Osteocyte (in vitro differentiated cells): ENCODE results near the gene GMPS. TPM values are rescaled to one million over a fixed set of nuclear protein-coding genes. Genes with fewer than 3 reads are reported as not detected.

Experiments used
- DNase-seq: peaks from one replicate; pipeline ENCODE4 v3.0.0; 2021; ENCODE audit warnings: mixed read lengths; ENCODE audit not compliant: unreplicated experiment; ENCODE audit errors: extremely low spot score
- H3K27ac Mint-ChIP-seq: one replicate; pipeline ENCODE4 v1.8.0; 2021; ENCODE audit warnings: mild to moderate bottlenecking, mixed read lengths; ENCODE audit not compliant: unreplicated experiment
- H3K27me3 Mint-ChIP-seq: one replicate; pipeline ENCODE4 v1.8.0; 2021; ENCODE audit warnings: mixed read lengths; ENCODE audit not compliant: unreplicated experiment
- H3K36me3 Mint-ChIP-seq: one replicate; pipeline ENCODE4 v1.8.0; 2021; ENCODE audit warnings: mixed read lengths; ENCODE audit not compliant: unreplicated experiment
- H3K4me1 Mint-ChIP-seq: one replicate; pipeline ENCODE4 v1.8.0; 2021; ENCODE audit warnings: mixed read lengths; ENCODE audit not compliant: unreplicated experiment
- H3K4me3 Mint-ChIP-seq: one replicate; pipeline ENCODE4 v1.8.0; 2021; ENCODE audit warnings: mild to moderate bottlenecking, moderate library complexity, mixed read lengths; ENCODE audit not compliant: unreplicated experiment
- H3K9me3 Mint-ChIP-seq: one replicate; pipeline ENCODE4 v1.8.0; 2021; ENCODE audit warnings: mixed read lengths; ENCODE audit not compliant: unreplicated experiment
- total RNA-seq: library from RNA; stranded (reverse); gene quantifications from 2 replicates; pipeline ENCODE4 v1.2.1, GENCODE V29; 2021
- TF ChIP-seq, protein P1 (sequence below): fragments of 200-600 bp; sonication (generic); IDR thresholded peaks from 2 replicates; pipeline ENCODE4 v1.5.0; 2021; ENCODE audit warnings: antibody characterized with exemption, mild to moderate bottlenecking, moderate library complexity

The GMPS gene
- total RNA-seq, 1 donor from 2014 or later, result 60.8 TPM

DNA sequence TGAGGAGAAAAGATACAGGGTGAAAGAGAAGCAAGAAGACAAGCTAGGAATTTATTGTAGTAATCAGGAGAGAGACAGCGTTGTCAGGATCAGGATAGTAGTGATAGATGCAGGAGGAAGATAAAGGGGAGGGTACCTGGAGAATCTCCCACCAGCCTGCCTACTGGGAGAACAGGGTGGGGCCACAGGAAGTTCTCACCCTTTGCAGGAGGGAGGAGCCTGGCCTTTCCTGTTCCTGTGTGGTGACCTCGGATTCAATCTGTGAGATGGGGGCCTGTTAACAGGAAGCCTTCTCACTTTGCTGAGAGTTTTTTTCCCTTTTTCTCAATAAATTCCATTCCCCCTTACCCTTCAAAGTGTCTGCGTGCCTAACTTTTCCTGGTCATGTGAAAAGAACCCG, 37.6 kb downstream of the GMPS start:
- H3K27ac Mint-ChIP-seq, result peak overlapping the region; percentile 3
- no peak for DNase-seq
- peaks cover 18% of the 10 kb centered on the region for H3K4me1 Mint-ChIP-seq
- no peaks in the 10 kb centered on the region for H3K27me3 Mint-ChIP-seq
- H3K9me3 Mint-ChIP-seq, result no peaks in the 10 kb centered on the region
- peaks cover 48% of the 10 kb centered on the region for H3K36me3 Mint-ChIP-seq
- no peak overlapping the region for H3K4me3 Mint-ChIP-seq
- TF ChIP-seq, protein P1, sequence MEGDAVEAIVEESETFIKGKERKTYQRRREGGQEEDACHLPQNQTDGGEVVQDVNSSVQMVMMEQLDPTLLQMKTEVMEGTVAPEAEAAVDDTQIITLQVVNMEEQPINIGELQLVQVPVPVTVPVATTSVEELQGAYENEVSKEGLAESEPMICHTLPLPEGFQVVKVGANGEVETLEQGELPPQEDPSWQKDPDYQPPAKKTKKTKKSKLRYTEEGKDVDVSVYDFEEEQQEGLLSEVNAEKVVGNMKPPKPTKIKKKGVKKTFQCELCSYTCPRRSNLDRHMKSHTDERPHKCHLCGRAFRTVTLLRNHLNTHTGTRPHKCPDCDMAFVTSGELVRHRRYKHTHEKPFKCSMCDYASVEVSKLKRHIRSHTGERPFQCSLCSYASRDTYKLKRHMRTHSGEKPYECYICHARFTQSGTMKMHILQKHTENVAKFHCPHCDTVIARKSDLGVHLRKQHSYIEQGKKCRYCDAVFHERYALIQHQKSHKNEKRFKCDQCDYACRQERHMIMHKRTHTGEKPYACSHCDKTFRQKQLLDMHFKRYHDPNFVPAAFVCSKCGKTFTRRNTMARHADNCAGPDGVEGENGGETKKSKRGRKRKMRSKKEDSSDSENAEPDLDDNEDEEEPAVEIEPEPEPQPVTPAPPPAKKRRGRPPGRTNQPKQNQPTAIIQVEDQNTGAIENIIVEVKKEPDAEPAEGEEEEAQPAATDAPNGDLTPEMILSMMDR, result no peak

GRCh38 chr3:155908605-155909004, 38.2 kb downstream of the GMPS start:
- Mint-ChIP-seq H3K27ac (no peak overlapping the region), H3K36me3 (peaks cover 52% of the 10 kb centered on the region), H3K4me1 (peaks cover 20% of the 10 kb centered on the region), H3K27me3 (no peaks in the 10 kb centered on the region), H3K9me3 (no peaks in the 10 kb centered on the region), H3K4me3 (no peak overlapping the region)
- no peak for DNase-seq
- TF ChIP-seq, protein P1, result no peak

GRCh38 chr3:155912090-155912489, 41.6 kb downstream of the GMPS start:
- peaks cover 65% of the 10 kb centered on the region for H3K36me3 Mint-ChIP-seq
- no peak overlapping the region for H3K4me3 Mint-ChIP-seq
- no peaks in the 10 kb centered on the region for H3K27me3 Mint-ChIP-seq
- TF ChIP-seq, protein P1, result no peak
- H3K9me3 Mint-ChIP-seq, result no peaks in the 10 kb centered on the region
- H3K4me1 Mint-ChIP-seq, result peaks cover 18% of the 10 kb centered on the region
- H3K27ac Mint-ChIP-seq, result peak overlapping the region; percentile 39
- DNase-seq, result no peak

DNA sequence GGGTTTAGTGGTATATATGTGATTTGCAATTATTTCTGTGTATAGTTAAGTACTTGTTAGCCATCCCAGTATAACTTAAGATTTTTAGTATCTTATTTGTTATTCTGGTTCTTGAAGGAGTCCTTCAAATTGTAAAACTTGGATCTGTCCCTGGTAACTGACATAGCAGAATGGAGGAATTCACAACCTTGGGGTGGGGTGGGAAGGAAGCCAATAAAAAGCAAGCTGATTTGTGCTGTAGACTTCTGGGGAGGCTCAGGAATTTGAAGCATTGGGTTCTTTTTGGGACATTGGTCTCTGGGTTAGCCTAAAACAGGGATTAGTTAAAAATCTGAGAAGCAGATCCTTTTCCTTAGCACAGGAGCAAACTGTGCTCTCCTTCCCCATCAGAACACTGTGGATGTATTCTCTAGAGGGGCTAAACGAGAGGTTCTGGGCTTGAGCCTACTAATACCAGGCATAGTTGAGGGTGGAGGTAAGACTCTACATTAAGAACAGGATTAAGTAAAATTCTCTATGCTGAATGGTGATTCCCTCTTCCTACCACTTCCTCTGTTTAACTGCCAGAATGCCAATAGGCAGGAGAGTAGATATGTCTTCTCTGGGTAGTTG, 42.2 kb downstream of the GMPS start:
- Mint-ChIP-seq H3K9me3 (no peaks in the 10 kb centered on the region), H3K4me1 (peaks cover 16% of the 10 kb centered on the region), H3K36me3 (peaks cover 65% of the 10 kb centered on the region), H3K27me3 (no peaks in the 10 kb centered on the region), H3K4me3 (no peak overlapping the region), H3K27ac (peak overlapping the region; percentile 39)
- no peak for DNase-seq
- TF ChIP-seq, protein P1, result no peak

- Mint-ChIP-seq H3K4me3 (no peak overlapping the region), H3K4me1 (peaks cover 12% of the 10 kb centered on the region), H3K36me3 (peaks cover 47% of the 10 kb centered on the region), H3K27me3 (no peaks in the 10 kb centered on the region), H3K27ac (no peak overlapping the region), H3K9me3 (no peaks in the 10 kb centered on the region)
- no peak for DNase-seq
- TF ChIP-seq, protein P1, result no peak
Measured at GRCh38 chr3:155917781-155918180, 47.3 kb downstream of the GMPS start.
